Measurements from ENCODE around the gene PEMT. TPM values are rescaled to one million over a fixed set of nuclear protein-coding genes. Genes with fewer than 3 reads are reported as not detected.

Gene PEMT
- total and polyA plus RNA-seq, 9 of the 15 experiments (the other 6 are each of a cell fraction or from before 2014, with no cell fraction given) = 1.4 to 36.4 (median 13.6) TPM

- no peak overlapping the region for H2AFZ ChIP-seq (ENCODE audit: low read depth, low read length)
- H3K4me3 ChIP-seq = no peak overlapping the region
- WGBS (ENCODE audit: insufficient coverage, low coverage, missing lambda C conversion rate) = 90% methylated on average over 6 of the region's 10 CpGs
- BruUV-seq (replicated peaks) = no TSS peak
- DNase-seq (ENCODE audit: extremely low read depth in 1 of 4, low spot score in 3 of 4) = no peak
- H3K36me3 ChIP-seq (ENCODE audit: control insufficient read depth, insufficient read depth, low read length) = peaks cover 52% of the 10 kb centered on the region; the same call in 2 of the 3 replicates
- CTCF ChIA-PET (ENCODE audit: low intra/inter-chr PET ratio) = no interaction called here
- POLR2A ChIA-PET = interaction anchor here (0.6 kb wide), 1 partner anchor 23 kb away, joined by 3 read pairs; no protein-coding TSS in a partner anchor
- no peak for FAIRE-seq
- ATAC-seq = no peak
- H3K27me3 ChIP-seq (ENCODE audit: control insufficient read depth in 2 of 2, insufficient read depth in 2 of 2, low read length in 2 of 2) = no peaks in the 10 kb centered on the region
- peaks cover 7% of the 10 kb centered on the region; the same call in 2 of the 3 replicates for H3K79me2 ChIP-seq (ENCODE audit: control insufficient read depth, insufficient read depth, low read length)
- H4K20me1 ChIP-seq (replicated peaks; ENCODE audit: control insufficient read depth, insufficient read depth, low read length) = no peaks in the 10 kb centered on the region
- H3K9me1 ChIP-seq (ENCODE audit: control insufficient read depth, insufficient read depth, low read length) = no peaks in the 10 kb centered on the region
- in situ Hi-C loops (cut with MboI) (no loop called here), intact Hi-C loops (cut with micrococcal nuclease) (no loop called here)
- no peak overlapping the region for H3K27ac ChIP-seq (ENCODE audit: extremely low read depth, low read depth, low read length)
- H3K4me1 ChIP-seq (replicated peaks in 1 of 2; ENCODE audit: control insufficient read depth in 2 of 2, insufficient read depth in 2 of 2, low read length in 2 of 2) = peaks cover 0 to 8% of the 10 kb centered on the region in 2 experiments; a peak in 2 of 5 replicates
- no peak overlapping the region for H3K4me2 ChIP-seq (ENCODE audit: insufficient read depth, low read length)
- TF ChIP-seq ZNF561 (CRISPR knock-in tag; conservative IDR thresholded peaks at IDR 0.05) (no peak), GATAD2A (IDR thresholded peaks at IDR 0.05) (no peak), SETDB1 (IDR thresholded peaks at IDR 0.05; ENCODE audit: low read length) (no peak), POU5F1 (IDR thresholded peaks at IDR 0.05; ENCODE audit: borderline replicate concordance, low read depth, low read length, partially characterized antibody) (no peak), CREB1 (IDR thresholded peaks at IDR 0.05) (no peak), CREB1 (CRISPR knock-in tag; IDR thresholded peaks at IDR 0.05) (no peak), TRIM25 (IDR thresholded peaks at IDR 0.05; ENCODE audit: borderline replicate concordance) (no peak), ZNF318 (IDR thresholded peaks at IDR 0.05; ENCODE audit: borderline replicate concordance in 1 of 2, low read depth in 1 of 2) (no peak), RCOR1 (IDR thresholded peaks at IDR 0.05; ENCODE audit: borderline replicate concordance in 1 of 2, low read depth in 2 of 2, low read length in 2 of 2) (no peak), ZNF311 (CRISPR knock-in tag; IDR thresholded peaks at IDR 0.05) (no peak)
- no peaks in the 10 kb centered on the region for H3K9me3 ChIP-seq (replicated peaks; ENCODE audit: control insufficient read depth, insufficient read depth, low read depth, low read length)
- H3K9ac ChIP-seq (ENCODE audit: insufficient read depth in 1 of 2, low read depth in 2 of 2, low read length in 2 of 2) = no peak overlapping the region
These were observed 100.5 kb downstream of the PEMT start for GRCh38 chr17:17491031-17491471.

All from K562 (cell line).